ENCODE measurements around the gene TBC1D5.
"Not testable (repeated sequence)": the region's sequence is repeated elsewhere in the genome, so short reads cannot be mapped to it uniquely, and the experiment has no call there.

Gene TBC1D5

DNA sequence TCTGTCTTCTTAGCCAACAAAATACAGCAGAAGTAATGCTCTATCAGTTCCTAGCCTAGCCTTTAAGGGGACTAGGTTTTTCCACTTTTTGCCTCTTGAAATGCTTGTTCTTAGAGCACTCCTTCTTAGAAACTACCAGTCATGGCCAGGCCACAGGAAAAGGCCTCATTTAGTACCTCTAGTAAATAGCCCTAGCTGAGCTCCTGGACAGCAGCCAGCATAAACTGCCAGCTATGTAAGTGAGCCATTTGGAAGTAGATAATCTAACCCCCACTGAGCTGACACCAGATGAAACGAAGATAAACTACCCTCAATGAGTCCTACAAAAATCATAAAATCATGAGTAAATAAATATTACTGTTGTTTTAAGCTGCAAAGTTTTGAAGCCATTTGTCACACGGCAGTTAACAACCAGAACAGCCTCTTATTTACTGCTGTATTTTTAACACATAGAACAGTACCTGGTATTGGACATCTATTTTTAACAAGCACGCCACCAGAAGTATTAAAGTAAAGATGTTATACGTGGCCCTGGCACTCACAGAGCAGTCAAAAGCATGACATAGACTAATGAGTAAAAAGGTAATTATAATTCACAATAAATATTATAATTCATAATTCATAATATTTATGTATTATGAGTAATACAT, 12.0 kb downstream of the TBC1D5 start:
- TF ChIP-seq, protein P1, sequence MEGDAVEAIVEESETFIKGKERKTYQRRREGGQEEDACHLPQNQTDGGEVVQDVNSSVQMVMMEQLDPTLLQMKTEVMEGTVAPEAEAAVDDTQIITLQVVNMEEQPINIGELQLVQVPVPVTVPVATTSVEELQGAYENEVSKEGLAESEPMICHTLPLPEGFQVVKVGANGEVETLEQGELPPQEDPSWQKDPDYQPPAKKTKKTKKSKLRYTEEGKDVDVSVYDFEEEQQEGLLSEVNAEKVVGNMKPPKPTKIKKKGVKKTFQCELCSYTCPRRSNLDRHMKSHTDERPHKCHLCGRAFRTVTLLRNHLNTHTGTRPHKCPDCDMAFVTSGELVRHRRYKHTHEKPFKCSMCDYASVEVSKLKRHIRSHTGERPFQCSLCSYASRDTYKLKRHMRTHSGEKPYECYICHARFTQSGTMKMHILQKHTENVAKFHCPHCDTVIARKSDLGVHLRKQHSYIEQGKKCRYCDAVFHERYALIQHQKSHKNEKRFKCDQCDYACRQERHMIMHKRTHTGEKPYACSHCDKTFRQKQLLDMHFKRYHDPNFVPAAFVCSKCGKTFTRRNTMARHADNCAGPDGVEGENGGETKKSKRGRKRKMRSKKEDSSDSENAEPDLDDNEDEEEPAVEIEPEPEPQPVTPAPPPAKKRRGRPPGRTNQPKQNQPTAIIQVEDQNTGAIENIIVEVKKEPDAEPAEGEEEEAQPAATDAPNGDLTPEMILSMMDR (conservative IDR thresholded peaks at IDR 0.05), result no peak
- no peak overlapping the region for H3K27ac ChIP-seq

DNA sequence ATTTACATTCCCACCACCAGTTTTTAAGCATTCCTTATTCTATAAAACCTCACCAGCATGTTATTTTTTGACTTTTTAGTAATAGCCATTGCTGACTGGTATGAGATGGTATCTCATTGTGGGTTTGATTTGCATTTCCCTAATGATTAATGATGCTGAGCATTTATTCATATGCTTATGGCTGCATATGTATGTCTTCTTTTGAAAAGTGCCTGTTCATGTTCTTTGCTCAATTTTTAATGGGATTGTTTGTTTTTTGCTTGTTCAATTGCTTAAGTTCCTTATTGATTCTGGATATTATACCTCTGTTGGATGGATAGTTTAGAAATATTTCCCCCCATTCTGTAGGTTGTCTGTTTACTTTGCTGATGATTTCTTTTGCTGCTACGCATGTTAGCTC, 16.1 kb downstream of the TBC1D5 start:
- H3K27ac ChIP-seq, result no peak overlapping the region
- TF ChIP-seq, protein P1 (conservative IDR thresholded peaks at IDR 0.05), result no peak

DNA sequence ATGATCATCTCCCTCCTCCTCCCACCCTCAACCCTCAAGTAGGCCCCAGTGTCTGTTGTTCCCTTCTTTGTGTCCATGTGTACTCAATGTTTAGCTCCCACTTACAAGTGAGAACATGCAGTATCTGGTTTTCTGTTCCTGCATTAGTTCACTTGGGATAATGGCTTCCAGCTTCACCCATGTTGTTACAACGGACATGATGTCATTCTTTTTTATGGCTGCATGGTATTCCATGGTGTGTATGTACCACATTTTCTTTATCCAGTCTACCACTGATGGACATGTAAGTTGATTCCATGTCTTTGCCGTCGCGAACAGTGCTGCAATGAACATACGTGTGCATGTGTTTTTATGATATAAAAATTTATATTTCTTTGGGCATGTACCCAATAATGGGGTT, 16.6 kb downstream of the TBC1D5 start:
- not testable (repeated sequence) for H3K27ac ChIP-seq

GRCh38 chr3:17724948-17725347, 17.5 kb downstream of the TBC1D5 start:
- TF ChIP-seq, protein P1 (conservative IDR thresholded peaks at IDR 0.05), result no peak
- H3K27ac ChIP-seq, result no peak overlapping the region

DNA sequence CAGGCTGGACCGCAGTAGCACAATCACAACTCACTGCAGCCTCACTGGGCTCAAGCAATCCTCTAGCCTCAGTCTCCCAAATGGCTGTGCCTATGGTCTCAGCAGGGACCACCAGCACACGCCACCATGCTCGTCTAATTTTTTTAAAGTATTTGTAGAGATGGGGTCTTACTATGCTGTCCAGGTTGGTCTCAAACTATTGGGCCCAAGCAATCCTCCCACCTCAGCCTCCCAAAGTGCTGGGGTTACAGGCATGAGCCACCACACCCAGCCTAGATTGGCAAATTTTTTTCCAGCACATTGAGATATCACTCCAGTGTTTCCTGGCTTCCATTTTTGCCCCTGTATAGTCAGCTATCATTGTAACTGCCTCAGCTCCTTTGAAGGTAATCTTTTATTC, 18.3 kb downstream of the TBC1D5 start:
- no peak overlapping the region for H3K27ac ChIP-seq
- TF ChIP-seq, protein P1 (conservative IDR thresholded peaks at IDR 0.05), result no peak

- no peak overlapping the region for H3K27ac ChIP-seq
- TF ChIP-seq, protein P1 (conservative IDR thresholded peaks at IDR 0.05), result no peak
Measured at GRCh38 chr3:17717411-17717810, 25.0 kb downstream of the TBC1D5 start.

- no peak overlapping the region for H3K27ac ChIP-seq
- TF ChIP-seq, protein P1 (conservative IDR thresholded peaks at IDR 0.05), result no peak
Measured at GRCh38 chr3:17714473-17714872, 28.0 kb downstream of the TBC1D5 start.

DNA sequence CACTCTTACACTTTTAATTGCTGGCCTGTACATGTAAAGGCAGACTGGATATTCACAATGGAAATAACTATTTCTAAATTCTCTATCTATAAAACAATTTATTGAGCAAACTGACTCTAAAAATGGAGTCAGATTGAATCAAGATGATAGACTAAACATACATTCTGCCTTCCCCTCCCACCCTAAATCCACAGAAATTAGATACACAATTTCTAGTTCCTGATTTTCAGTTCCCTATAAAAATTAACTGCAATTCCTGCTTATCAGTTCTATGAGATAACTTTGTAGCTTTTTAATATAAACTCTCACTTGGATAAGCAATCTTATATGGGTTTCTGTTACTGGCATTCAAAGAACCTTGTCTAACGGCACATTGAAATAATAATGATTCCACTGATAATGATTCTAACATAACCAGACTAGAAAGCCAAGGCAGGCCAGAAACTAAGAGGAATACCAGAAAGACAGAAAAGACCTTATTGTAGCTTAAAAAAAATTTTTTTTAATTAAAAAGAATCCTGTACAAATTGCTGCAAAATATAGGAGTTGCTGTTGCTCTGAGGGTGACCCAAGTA, 33.1 kb downstream of the TBC1D5 start:
- TF ChIP-seq, protein P1 (conservative IDR thresholded peaks at IDR 0.05), result no peak
- H3K27ac ChIP-seq, result peak overlapping the region; percentile 61
